ENCODE measurements around the gene HLCS. TPM values are rescaled to one million over a fixed set of nuclear protein-coding genes. Genes with fewer than 3 reads are reported as not detected.

HLCS gene
- total RNA-seq, 1 donor: 59.7 TPM

DNA sequence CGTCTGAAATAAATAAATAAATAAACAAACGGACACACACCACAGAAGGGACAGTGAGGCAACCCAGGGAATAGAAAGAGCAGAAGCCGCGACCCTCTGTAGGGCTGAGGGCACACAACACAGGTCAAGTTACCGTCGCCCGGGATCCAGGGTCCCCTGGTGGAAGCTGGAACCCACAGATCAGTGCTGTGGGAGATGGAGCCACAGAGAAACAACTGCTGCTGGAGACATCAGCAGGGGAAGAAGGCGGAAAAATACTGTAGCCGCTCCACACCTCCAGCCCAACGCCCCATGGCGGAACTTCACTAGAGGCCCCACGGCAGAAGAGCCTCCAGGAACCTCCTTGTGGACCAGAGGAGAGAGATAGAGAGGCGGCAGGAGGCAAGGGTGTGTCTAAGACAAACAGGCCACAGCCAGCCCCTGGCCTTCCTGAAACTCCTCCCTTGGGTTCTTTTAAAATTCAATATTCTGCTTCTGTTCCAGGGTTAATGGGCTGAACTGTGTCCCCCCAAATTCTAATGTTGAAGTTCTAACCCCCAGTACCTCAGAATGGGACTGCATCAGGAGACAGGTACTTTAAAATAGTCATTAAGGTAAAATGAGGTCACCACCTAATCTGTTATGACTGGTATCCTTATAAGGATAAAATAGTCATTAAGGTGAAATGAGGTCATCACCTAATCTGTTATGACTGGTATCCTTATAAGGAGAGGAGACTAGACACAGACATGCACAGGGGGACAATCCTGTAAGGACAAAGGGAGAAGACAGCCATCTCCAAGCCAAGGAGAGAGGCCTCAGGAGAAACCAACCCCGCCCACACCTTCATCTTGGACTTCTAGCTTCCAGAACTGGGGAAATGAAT is 7.7 kb upstream of the HLCS start:
- no peaks in the 10 kb centered on the region for H3K36me3 ChIP-seq (ENCODE audit: insufficient read depth, low read length)
- no peak overlapping the region for H3K27ac ChIP-seq (ENCODE audit: low read depth, low read length)
- H3K79me2 ChIP-seq (ENCODE audit: insufficient read depth, low read length): no peaks in the 10 kb centered on the region
- peaks cover 8% of the 10 kb centered on the region for H3K4me1 ChIP-seq (ENCODE audit: insufficient read depth, low read length)
- H4K20me1 ChIP-seq (ENCODE audit: insufficient read depth, low read length): no peaks in the 10 kb centered on the region
- no peak for DNase-seq (ENCODE audit: insufficient read length, low spot score, missing footprints)
- H3K4me3 ChIP-seq (ENCODE audit: insufficient read depth, low read length): no peak overlapping the region
- no peak for TF ChIP-seq CTCF (IDR thresholded peaks at IDR 0.05; ENCODE audit: extremely low read depth, low read depth, low read length)
- no peak overlapping the region for H3K4me2 ChIP-seq (ENCODE audit: insufficient read depth, low read length)
- H2AFZ ChIP-seq (ENCODE audit: low read length): no peak overlapping the region
- no peaks in the 10 kb centered on the region for H3K27me3 ChIP-seq (ENCODE audit: insufficient read depth, low read length)
- H3K9me3 ChIP-seq (ENCODE audit: low read depth, low read length): no peaks in the 10 kb centered on the region

GRCh38 chr21:36968976-36969375 is 2.5 kb upstream of the HLCS start:
- Histone ChIP-seq H2AFZ (ENCODE audit: low read length) (no peak overlapping the region), H3K36me3 (ENCODE audit: insufficient read depth, low read length) (no peaks in the 10 kb centered on the region), H3K4me3 (ENCODE audit: insufficient read depth, low read length) (no peak overlapping the region), H4K20me1 (ENCODE audit: insufficient read depth, low read length) (no peaks in the 10 kb centered on the region), H3K27me3 (ENCODE audit: insufficient read depth, low read length) (no peaks in the 10 kb centered on the region), H3K79me2 (ENCODE audit: insufficient read depth, low read length) (peaks cover 14% of the 10 kb centered on the region), H3K9me3 (ENCODE audit: low read depth, low read length) (no peaks in the 10 kb centered on the region), H3K4me1 (ENCODE audit: insufficient read depth, low read length) (no peaks in the 10 kb centered on the region), H3K27ac (ENCODE audit: low read depth, low read length) (no peak overlapping the region), H3K4me2 (ENCODE audit: insufficient read depth, low read length) (no peak overlapping the region)
- no peak for DNase-seq (ENCODE audit: insufficient read length, low spot score, missing footprints)
- TF ChIP-seq CTCF (IDR thresholded peaks at IDR 0.05; ENCODE audit: extremely low read depth, low read depth, low read length): no peak

GRCh38 chr21:36968414-36968813 is 1.9 kb upstream of the HLCS start:
- Histone ChIP-seq H2AFZ (ENCODE audit: low read length) (no peak overlapping the region), H3K27ac (ENCODE audit: low read depth, low read length) (no peak overlapping the region)

More at GRCh38 chr21:36968414-36968813, 1.9 kb upstream of the HLCS start:
- H3K4me3 ChIP-seq (ENCODE audit: insufficient read depth, low read length): no peak overlapping the region
- no peak overlapping the region for H3K4me2 ChIP-seq (ENCODE audit: insufficient read depth, low read length)
- H4K20me1 ChIP-seq (ENCODE audit: insufficient read depth, low read length): no peaks in the 10 kb centered on the region
- DNase-seq (ENCODE audit: insufficient read length, low spot score, missing footprints): no peak
- no peaks in the 10 kb centered on the region for H3K27me3 ChIP-seq (ENCODE audit: insufficient read depth, low read length)
- peaks cover 14% of the 10 kb centered on the region for H3K79me2 ChIP-seq (ENCODE audit: insufficient read depth, low read length)
- no peaks in the 10 kb centered on the region for H3K36me3 ChIP-seq (ENCODE audit: insufficient read depth, low read length)
- no peak for TF ChIP-seq CTCF (IDR thresholded peaks at IDR 0.05; ENCODE audit: extremely low read depth, low read depth, low read length)
- no peaks in the 10 kb centered on the region for H3K4me1 ChIP-seq (ENCODE audit: insufficient read depth, low read length)
- H3K9me3 ChIP-seq (ENCODE audit: low read depth, low read length): no peaks in the 10 kb centered on the region

Data from osteoblast (primary cell).